Stimulated activated naive CD4-positive, alpha-beta T cell (primary cell): Measurements from ENCODE around the gene KRTAP10-6.
"Not testable (repeated sequence)": the region's sequence is repeated elsewhere in the genome, so short reads cannot be mapped to it uniquely, and the experiment has no call there.

Source experiments
- DNase-seq, 6 experiments: peaks; one replicate each; lab custom pipeline; 2025; lab: John Stamatoyannopoulos, UW

The KRTAP10-6 gene

DNA sequence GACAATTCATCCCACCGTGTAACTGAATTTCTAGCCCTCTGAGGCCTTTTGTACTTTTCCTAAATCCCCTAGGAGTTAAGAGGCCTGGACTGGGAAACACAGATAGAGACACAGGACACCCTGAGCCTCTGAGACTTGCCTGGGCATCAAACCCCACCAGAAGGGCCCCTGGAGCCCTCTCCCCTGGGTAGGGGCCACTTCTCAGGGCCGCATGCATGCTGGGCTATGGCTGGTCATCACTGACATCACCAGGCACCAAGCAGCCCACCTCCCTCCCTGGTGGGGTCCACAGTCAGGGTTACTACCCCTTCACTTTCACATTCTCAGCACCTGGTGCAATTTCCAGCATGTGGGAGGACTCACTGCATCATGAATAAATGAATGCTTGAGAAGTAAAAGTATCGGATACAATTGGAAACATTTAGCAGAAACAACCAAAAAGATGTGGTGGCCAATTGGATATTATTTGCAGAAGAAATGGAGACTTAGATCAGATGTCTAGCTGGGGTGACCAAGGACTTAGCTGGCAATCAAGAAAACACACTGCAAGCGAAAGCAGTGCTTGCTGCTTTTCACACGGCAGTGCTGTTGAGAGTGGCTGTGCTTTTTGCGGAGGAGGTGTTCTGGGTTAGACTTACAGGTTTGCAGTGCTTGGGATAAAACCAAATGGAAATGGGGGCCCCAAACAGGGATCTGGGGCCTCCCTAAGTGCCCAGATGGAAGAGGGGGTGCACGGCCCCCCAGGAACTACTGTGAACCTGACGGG, 7.1 kb upstream of the KRTAP10-6 start:
- DNase-seq = no peak

- no peak for DNase-seq
These were observed 5.8 kb upstream of the KRTAP10-6 start for GRCh38 chr21:44598061-44598460.

DNA sequence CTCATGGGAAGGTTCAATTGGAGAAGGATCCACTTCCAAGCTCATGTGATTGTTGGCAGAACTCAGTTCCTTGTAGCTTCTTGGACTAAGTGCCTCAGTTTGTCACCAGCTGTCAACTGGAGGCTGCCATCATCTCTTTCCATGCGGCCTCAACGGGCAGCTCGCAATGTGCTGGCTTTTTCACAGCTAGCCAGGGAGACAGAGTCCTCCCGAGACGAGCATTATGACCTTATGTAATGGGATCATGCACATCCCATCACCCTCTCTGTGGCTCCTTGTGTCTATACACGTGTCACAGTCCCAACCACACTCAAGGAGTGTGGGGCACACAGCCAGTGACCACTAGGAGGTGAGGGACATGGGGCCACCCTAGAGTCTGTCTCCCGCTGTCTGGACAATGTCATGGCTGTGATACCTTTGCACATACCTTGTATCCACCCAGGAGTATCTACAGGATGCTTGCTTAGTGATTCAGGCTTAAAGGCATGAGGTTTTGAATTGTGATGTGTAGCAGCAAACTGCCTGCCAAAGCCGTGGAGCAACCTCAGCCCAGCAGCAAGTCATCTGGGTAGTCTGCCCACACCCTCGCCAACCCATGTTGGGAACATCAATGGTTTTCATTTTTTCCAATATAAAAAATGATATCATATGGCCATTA, 3.9 kb upstream of the KRTAP10-6 start:
- no peak for DNase-seq

DNA sequence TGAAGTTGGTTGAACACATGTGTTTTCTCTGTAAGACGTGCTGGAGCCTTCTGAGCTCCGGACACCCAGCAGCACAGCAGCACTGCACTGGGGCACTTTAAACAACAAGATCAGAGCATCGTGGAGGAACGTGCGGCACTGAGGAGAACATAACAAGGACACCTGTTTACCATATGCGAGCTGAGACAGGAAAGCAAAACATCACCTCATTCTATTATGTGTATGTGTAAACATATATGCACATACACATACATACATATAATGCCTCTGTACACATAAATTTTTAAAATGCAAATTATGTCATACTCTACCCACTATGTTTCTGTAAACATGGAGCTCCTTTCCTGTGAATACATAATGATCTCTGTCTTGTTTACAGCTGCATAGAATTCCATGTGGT, 3.2 kb upstream of the KRTAP10-6 start:
- DNase-seq = no peak

DNA sequence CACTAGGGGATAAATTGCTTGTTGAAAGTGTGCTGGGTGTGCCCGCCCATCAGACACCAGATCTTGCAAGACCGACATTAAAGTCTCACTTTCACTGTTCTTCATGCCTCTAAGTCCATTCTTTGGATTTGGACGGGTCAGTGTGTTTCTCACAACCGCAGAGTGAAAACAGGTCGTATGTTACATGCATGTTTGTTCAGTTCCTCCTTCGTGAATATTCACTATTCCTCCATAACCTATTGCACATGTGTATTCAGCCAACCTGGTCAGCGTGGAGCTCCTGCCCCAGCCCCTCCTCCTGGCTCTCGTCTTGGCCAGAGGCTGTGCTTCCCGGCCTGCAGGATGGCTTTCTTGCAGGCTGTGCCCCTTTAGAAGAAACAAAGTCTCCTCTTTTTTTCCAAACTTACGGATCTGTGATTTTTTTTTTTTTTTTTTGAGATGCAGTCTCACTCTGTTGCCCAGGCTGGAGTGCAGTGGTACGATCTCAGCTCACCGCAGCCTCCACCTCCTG, 2.2 kb upstream of the KRTAP10-6 start:
- no peak for DNase-seq

DNA sequence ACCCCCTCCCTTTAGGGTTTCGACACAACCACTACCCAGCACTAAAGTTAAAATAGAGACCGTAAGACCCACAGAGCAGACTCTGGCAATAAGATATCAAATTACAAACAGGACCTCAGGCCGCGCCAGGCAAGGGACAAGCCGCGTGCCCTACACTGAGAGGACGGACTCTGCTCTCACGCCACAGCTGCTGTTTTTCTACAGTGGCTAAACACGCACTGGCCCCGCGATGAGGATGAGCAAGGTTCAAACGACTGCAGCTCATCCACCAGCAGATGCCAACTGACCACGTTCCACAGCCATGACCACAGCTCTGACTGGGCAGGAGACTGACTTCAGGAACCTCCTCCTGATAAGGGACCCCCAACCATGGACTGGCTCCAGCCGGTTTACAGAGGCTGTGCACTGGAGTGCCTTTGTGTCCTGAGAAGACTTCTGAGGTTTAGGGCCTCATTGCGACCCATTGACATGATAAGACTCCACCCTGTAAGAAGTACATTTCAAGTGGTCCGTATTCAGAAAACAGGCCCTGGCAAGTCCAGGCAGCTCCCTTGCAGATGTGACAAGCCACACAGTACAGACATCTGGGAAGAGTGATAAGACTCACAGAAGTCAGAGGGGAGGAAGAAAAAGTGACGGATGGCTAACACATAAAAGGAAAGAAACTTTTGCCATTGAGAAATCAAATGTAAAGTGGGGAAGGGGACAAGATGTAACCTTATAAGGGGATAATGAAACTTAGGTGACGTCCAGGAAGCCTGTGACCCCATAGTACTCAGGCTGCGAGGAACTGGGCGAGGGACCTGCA, 1.5 kb upstream of the KRTAP10-6 start:
- DNase-seq = no peak

DNA sequence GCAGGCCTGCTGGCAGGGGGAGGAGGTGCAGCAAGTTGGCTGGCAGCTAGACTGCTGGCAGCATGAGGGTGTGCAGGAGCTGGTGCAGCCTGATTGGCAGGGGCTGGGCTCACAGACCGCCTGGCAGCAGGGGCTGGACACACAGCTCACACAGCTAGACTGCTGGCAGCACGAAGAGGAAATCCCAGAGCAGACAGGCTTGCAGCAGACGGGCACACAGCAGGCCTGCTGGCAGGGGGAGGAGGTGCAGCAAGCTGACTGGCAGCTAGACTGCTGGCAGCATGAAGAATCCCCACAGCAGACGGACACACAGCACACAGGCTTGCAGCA, 539 bp downstream of the KRTAP10-6 start:
- DNase-seq = not testable (repeated sequence)

DNA sequence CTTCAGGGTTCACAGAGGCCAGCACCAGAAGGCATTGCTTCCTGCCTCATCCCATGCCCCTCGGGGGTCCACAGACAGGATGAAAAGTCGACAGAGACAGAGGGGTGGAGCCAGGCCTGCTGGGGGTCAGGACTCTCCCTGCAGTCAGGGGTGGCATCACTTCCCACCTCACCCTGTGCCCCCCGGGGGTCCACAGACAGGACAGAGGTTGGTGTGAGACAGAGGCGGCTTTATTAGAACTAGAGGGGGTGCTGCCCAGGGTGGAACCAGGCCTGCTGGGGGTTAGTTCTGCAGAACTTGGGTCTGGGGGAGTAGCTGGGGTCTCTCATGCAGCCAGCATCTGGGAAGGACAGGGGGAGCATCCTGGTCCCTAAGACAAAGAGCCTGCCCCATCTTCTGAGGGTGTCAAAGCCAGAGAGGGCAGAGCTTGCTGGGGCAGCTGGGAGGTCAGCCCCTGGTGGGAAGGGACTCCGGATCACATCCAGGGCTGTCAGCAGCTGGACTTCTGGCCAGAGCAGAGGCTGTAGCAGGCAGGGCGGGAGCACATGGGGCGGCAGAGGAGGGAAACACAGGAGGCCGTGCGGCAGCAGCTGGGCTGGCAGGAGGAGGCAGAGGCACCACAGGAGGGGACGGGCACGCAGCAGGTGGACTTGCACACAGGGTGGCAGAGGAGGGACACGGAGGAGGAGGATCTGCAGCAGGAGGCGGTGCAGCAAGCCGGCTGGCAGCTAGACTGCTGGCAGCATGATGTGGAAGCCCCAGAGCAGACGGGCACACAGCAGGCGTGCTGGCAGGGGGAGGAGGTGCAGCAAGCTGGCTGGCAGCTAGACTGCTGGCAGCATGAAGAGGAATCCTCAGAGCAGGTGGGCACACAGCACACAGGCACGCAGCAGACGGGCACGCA, 1.2 kb downstream of the KRTAP10-6 start:
- DNase-seq = not testable (repeated sequence)

DNA sequence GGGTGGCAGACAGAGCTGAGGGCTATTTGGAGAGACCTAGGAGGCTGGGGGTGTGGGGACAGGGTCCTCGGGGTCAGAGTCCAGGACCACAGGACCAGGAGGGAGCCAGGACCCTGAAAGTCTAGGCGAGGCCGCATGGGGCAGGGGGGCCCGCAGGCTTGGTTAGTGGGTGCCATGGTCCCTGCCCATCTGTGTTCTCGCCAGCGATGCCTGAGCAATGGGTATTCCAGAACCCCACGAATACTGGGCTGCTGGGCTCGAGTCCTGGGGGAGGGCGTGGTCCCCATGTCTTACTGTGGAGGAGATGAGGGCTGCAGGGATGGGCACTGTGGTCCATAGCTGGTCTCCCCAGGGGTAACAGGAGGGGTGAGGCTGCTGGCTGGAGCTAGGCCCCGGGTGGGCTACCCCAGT, 2.0 kb downstream of the KRTAP10-6 start:
- no peak for DNase-seq

DNA sequence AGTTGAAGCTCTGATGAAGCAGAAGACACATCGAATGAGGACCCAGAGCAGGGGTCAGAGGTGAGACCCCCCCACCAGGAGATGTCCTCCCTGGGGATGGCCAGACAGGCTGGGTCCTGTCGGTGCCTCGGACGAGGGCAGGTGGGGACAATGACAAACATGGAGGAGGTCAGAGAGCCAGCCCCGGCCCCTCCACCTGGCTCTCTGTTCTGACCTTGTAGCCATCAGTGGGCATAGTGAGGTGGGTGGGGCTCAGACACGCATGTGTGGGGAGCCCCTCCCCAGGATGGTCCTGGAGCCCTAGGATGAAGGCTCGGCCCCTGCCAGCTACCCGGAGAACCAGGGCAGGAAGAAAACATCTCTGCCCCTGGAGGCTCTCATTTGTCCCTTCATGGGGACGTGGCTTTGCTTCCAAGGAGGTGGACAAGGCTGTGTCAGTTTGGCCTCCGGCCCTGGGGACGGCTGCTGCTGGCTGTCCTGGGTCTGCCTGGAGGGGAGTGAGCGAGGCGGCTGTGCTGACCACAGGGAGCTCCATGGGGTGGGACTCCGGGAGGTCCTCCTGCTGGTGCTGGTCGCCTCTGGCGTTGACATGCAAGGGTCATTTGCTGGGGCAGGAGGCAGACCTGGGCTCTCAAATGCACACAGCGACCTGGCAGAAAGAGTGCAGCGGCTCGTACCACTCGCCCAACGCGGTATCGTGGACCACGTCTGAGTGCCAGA, 2.6 kb downstream of the KRTAP10-6 start:
- DNase-seq = no peak

- no peak for DNase-seq
These were observed 3.2 kb downstream of the KRTAP10-6 start for GRCh38 chr21:44589094-44589493.

DNA sequence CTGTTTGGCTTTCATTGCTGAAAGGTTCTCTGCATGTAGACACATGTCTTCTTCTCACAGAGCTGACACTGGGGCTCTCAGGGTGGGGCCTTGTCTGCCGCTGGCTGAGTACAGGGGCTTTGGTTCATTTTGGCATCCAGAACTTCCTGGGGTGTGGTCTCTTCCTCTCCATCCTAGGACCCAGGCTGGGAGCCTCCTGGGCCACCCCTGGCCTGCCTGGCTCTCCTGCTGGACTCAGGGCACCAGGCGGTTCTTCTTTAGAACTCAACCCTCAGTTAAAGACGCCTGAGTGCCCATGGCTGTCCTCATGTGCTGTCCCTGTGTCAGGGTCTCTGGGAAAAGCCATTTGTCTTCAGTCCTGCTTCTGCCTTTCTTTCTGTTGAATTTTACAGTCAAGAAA, 6.4 kb downstream of the KRTAP10-6 start:
- no peak for DNase-seq

DNA sequence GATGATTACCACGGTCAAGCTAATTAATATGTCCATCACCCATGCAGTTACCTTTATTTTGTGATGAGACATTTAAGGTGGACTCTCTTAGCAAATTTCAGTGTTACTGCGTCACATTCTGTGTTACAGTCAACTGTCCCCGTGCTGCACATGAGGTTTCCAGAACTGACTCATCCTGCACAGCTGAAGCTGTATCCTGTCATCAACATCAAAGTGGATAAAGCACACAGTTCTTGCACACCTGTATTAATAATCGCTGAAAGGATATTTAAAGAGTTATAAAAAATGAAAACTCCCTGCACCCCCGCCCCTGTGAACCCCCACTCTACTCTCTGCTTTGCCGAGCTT, 8.5 kb downstream of the KRTAP10-6 start:
- no peak for DNase-seq

DNA sequence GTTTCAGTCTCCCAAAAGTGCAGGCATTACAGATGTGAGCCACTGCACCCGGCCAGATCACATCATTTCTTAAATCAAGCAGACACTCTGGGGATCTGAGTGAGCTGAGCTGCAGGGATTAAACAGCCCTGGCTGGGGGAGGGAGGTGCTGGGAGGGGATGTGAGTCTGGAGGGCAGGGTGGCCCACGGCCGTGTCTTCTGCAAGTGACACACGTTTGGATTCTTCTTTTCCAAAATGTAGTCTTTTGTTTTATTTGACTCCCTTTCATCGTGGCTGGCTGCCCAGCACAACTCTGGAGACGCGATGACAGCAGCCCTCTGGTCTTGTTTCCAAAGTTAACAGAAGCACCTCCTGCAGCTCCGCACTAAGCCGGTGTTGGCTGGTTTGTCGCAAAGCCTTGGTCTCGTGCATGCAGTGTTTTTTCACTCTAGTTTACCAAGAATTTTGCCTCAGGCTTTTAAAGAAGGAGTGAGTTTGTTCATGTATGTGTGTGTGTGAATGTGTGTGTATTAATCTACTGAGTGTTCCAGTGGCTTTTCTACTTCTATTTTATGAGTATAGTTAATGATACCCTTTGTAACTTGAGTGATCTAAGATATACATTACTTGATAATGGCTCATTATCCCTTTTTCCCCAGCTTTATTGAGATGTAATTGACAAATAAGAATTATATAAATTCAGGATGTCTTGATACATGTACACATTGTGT, 9.1 kb downstream of the KRTAP10-6 start:
- no peak for DNase-seq

DNA sequence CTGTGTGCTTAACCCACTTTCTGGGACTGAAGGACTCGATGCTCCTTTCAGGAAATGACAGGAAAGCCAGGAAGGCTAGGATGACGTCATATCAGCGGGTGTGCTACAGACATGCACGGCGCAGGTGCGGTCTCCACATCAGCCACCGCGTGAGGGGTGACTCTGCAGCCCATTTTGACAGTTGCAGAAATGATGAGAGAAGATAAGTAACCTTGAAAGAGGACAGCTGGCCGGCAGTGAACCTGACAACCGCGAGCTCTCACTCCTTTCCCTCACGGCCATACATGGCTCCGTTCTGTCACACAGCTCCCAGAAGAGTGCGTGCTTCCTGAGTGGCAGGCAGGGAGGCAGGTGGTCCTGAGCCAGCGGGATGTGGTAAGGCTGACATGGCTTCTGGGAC, 10.2 kb downstream of the KRTAP10-6 start:
- no peak for DNase-seq

- DNase-seq = no peak
These were observed 11.1 kb downstream of the KRTAP10-6 start for GRCh38 chr21:44581158-44581557.

DNA sequence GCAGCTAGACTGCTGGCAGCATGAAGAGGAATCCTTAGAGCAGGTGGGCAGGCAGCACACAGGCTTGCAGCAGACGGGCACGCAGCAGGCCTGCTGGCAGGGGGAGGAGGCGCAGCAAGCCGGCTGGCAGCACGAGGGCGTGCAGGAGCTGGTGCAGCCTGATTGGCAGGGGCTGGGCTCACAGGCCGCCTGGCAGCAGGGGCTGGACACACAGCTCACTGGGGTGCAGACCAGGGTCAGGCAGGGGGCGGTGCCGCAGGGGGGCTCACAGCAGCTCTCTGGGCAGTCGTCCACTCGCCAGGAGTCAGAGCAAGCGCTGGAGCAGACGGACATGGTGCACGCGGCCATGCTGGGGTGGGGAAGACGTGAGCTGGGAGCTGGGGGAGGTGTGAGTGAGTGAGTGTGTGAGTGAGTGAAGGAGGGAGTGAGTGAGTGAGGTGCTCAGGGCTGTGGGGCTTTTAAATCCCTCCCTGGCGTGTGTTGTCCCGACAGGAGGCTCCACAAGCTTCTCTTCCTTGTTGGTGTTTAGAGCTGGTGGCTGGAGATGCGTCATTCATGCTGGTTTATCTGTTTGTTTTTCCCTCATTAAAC, 12.0 kb downstream of the KRTAP10-6 start, which contains the start of gene KRTAP10-5:
Gene KRTAP10-5, minus strand, starts transcription at position 374 of the 591 bp plus-strand sequence. Its CDS starts 26 bp downstream, at position 348.
- DNase-seq = not testable (repeated sequence)

DNA sequence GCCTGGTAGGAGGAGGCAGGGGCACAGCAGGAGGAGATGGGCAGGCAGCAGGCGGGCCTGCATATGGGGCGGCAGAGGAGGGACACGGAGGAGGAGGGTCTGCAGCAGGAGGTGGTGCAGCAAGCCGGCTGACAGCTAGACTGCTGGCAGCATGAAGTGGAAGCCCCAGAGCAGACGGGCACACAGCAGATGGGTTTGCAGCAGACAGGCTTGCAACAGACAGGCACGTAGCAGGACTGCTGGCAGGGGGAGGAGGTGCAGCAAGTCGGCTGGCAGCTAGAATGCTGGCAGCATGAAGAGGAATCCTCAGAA, 12.5 kb downstream of the KRTAP10-6 start:
- DNase-seq = no peak

DNA sequence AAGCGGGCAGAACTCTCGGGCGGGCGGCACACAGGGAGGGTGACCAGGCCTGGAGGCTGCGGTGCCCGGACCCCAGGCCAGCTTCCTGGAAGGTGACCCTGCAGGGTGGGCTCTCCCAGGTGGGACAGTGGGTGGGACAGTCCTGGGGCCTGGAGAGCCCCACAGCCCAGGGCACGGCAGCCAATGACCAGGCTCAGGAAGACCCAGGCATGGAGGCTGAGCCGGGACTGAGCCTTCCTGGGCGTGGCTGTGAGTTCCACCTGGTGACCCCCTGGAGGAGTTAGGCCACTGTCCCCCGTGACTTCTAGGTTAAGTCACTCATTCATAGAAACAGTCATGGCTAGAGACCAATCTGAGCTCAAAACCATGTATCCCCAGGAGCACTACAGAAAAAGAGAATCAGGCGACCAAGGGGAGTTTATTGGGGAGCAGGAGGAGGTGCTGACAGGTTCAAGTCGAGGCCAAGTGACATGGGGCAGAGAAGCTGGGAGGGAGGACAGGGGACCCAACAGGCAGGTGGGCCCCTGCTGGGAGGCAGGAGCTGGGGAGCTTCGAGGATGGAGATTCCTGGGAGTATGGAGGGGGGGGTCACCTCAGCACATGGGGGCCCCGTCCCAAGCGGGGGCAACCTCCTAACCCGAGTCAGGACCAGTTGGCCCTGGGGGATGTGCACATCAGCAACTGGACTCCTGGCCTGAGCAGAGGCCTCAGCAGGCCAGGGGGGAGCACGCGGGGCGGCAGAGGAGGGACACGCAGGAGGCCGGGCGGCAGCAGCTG, 13.1 kb downstream of the KRTAP10-6 start:
- no peak for DNase-seq
